GM12892 (cell line): ENCODE measurements around the gene TMED9.

Experiments
- POLR2A ChIP-seq: IDR thresholded peaks from 2 replicates; pipeline ENCODE4 v1.6.1; 2011; ENCODE audit warnings: low read depth, low read length, control low read depth
- POLR2AphosphoS5 ChIP-seq: IDR thresholded peaks from 2 replicates; pipeline ENCODE4 v1.6.1; 2011; ENCODE audit warnings: low read depth, low read length, control low read depth
- TAF1 ChIP-seq: IDR thresholded peaks from 2 replicates; pipeline ENCODE4 v1.6.1; 2011; ENCODE audit warnings: low read depth, mild to moderate bottlenecking, control low read depth, low read length, borderline replicate concordance

DNA sequence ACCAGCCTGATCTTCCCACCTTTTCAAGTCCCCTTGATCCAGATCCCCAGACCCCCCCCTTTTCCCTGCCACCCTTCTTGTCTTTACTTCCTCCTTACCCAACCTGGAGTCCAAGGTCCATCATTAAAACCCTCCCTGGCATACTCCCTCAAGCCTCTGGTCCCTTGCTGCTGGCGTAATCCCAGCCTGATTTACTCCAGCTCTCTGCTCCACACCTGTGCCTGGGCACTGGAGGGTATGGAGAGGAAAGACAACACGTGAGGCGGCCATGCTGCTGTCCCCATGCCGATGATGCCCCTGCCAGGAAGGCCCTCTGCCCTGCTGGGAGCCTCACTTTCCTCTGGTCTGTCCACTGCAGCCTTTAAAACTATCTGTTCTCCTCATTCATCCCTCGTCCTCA, 13.1 kb downstream of the TMED9 start:
- TF ChIP-seq POLR2AphosphoS5, result no peak
- TF ChIP-seq POLR2A, result no peak
- TF ChIP-seq TAF1, result no peak
